Gastrocnemius medialis (tissue), 4 donors: ENCODE measurements around the gene CFAP45.

Experiments used
- POLR2A ChIP-seq, 2 donors: fragments of 450-650 bp; IDR thresholded peaks; one replicate each; pipeline ENCODE4 v1.6.1; 2017; ENCODE audit warnings: antibody characterized with exemption in 2 of 2, mild to moderate bottlenecking in 2 of 2, moderate library complexity in 2 of 2
- TF ChIP-seq, protein P1 (sequence below), 5 experiments: fragments of 450-650 bp in 3 of 5; fragments of 200-600 bp in 2 of 5; sonication (generic) in 2 of 5; IDR thresholded peaks in 4 of 5; conservative IDR thresholded peaks in 1 of 5; 1 replicate in 4 of 5; 2 replicates in 1 of 5; pipeline ENCODE4 v1.5.1; 2016 to 2019; ENCODE audit warnings: antibody characterized with exemption in 5 of 5, mild to moderate bottlenecking in 3 of 5, moderate library complexity in 3 of 5

- TF ChIP-seq, protein P1, sequence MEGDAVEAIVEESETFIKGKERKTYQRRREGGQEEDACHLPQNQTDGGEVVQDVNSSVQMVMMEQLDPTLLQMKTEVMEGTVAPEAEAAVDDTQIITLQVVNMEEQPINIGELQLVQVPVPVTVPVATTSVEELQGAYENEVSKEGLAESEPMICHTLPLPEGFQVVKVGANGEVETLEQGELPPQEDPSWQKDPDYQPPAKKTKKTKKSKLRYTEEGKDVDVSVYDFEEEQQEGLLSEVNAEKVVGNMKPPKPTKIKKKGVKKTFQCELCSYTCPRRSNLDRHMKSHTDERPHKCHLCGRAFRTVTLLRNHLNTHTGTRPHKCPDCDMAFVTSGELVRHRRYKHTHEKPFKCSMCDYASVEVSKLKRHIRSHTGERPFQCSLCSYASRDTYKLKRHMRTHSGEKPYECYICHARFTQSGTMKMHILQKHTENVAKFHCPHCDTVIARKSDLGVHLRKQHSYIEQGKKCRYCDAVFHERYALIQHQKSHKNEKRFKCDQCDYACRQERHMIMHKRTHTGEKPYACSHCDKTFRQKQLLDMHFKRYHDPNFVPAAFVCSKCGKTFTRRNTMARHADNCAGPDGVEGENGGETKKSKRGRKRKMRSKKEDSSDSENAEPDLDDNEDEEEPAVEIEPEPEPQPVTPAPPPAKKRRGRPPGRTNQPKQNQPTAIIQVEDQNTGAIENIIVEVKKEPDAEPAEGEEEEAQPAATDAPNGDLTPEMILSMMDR (IDR thresholded peaks at IDR 0.05 in 4 of 5, conservative IDR thresholded peaks at IDR 0.05 in 1 of 5): no peak
- TF ChIP-seq POLR2A (IDR thresholded peaks at IDR 0.05): no peak
Measured at GRCh38 chr1:159866066-159866465, 33.9 kb downstream of the CFAP45 start.
